GM13977 (cell line): ENCODE data around the gene MMAB.

Experiments used
- DNase-seq: peaks from one replicate; pipeline ENCODE4 v3.0.0; 2012; ENCODE audit warnings: low spot score
- in situ Hi-C: fragments of 300-500 bp; cut with MboI; formaldehyde crosslinking; loops from one replicate; pipeline ENCODE4 v1.12.0; 2022; ENCODE audit warnings: low sequenced_read_pairs, low pct_unique_long_range_greater_than_20kb, mixed read lengths, inconsistent platforms; ENCODE audit not compliant: unreplicated experiment
- TF ChIP-seq, protein P1 (sequence below): IDR thresholded peaks from 2 replicates; pipeline ENCODE4 v1.5.1; 2012; ENCODE audit warnings: mild to moderate bottlenecking, control low read depth; ENCODE audit not compliant: insufficient read depth; ENCODE audit errors: extremely low read depth, missing control alignments

MMAB gene

DNA sequence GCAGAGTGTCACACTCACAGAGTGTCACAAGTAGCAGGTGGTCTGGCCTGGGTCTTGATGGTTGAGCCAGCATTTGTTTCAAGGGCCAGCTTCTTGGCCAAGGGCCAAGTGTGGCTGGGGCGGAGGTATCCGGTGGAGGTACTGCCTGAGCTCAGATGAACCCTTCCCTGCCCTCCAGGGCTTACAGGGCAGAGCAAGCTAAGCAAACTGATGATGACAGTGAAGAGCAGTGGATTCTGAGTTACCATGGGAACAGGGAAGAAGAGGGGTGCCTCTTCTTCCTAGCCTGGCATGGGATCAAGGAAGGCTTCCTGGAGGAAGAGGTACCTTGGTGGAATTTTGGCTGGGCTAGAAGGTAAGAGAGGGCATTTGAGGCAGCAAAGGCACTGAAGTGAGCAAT, 36.0 kb upstream of the MMAB start:
- DNase-seq, result no peak
- TF ChIP-seq, protein P1, sequence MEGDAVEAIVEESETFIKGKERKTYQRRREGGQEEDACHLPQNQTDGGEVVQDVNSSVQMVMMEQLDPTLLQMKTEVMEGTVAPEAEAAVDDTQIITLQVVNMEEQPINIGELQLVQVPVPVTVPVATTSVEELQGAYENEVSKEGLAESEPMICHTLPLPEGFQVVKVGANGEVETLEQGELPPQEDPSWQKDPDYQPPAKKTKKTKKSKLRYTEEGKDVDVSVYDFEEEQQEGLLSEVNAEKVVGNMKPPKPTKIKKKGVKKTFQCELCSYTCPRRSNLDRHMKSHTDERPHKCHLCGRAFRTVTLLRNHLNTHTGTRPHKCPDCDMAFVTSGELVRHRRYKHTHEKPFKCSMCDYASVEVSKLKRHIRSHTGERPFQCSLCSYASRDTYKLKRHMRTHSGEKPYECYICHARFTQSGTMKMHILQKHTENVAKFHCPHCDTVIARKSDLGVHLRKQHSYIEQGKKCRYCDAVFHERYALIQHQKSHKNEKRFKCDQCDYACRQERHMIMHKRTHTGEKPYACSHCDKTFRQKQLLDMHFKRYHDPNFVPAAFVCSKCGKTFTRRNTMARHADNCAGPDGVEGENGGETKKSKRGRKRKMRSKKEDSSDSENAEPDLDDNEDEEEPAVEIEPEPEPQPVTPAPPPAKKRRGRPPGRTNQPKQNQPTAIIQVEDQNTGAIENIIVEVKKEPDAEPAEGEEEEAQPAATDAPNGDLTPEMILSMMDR, result no peak
- in situ Hi-C loops, result no loop called here

DNA sequence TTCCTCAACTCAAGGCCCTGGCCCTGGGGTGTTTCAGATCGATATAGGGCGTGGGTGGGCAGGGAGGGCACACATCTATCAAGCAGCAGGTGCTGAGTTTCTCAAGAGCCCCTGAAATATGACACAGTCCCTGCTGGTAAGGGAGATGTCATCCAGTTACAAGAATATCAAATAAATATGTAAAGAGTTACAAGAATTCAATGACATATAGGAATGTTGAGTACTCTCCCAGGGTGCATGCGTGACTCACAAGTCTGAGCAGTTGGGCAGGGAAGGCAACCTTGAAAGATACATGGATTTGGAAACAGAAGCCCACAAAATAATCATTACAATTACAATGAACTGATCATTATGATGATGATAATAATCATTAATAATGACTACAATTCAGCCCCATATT, 35.5 kb upstream of the MMAB start:
- in situ Hi-C loops, result no loop called here
- DNase-seq, result no peak
- TF ChIP-seq, protein P1, result no peak

GRCh38 chr12:109608270-109608669, 35.0 kb upstream of the MMAB start:
- TF ChIP-seq, protein P1, result no peak
- DNase-seq, result no peak
- in situ Hi-C loops, result no loop called here

GRCh38 chr12:109607618-109608017, 34.3 kb upstream of the MMAB start:
- in situ Hi-C loops, result no loop called here
- TF ChIP-seq, protein P1, result no peak
- DNase-seq, result no peak

- DNase-seq, result no peak
- TF ChIP-seq, protein P1, result no peak
- in situ Hi-C loops, result no loop called here
Measured at GRCh38 chr12:109606320-109607028, 33.2 kb upstream of the MMAB start.

DNA sequence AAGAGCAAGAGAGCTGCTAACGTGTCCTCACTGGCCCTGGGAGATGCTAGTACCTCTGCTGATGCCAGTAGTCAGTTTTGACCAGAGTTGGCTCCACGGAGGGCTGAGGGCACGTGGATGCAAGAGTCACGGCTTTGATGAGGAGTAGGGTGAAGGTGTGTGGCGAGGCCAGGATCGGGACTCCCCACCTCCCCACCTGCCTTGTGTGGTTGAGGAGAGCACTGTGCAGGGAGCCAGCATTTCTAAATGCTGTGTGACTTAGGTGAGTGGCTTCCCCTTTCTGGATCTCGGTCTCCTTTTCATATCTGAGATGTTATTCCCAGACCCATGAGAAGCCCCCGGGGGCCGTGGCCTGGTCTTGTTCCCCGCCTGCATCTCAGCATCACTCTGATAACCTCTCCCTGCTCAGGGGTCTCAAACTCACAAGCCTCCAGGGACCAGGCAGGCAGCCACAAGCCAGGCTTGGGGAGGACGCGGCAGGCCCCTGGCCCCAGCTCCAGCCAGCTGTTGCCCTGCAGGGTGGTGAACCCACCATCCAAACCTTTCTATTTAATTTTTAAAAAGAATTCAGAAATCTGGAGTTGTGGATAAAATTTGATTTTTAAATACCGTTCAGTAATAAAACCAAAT, 32.4 kb upstream of the MMAB start:
- no peak for DNase-seq
- TF ChIP-seq, protein P1, result no peak
- in situ Hi-C loops, result no loop called here
